ENCODE results near the gene DNAJC4.

- TF ChIP-seq CTCF (IDR thresholded peaks at IDR 0.05; ENCODE audit: low read length) (no peak), EZH2 (IDR thresholded peaks at IDR 0.05; ENCODE audit: borderline replicate concordance, low read length) (no peak)
Measured at GRCh38 chr11:64248578-64248977, 18.2 kb downstream of the DNAJC4 start.

All from OCI-LY1 (cell line).